ENCODE measurements around the gene INPP5K. TPM values are rescaled to one million over a fixed set of nuclear protein-coding genes. Genes with fewer than 3 reads are reported as not detected.

Gene INPP5K
- total RNA-seq, 1 donor = 51.4 TPM

DNA sequence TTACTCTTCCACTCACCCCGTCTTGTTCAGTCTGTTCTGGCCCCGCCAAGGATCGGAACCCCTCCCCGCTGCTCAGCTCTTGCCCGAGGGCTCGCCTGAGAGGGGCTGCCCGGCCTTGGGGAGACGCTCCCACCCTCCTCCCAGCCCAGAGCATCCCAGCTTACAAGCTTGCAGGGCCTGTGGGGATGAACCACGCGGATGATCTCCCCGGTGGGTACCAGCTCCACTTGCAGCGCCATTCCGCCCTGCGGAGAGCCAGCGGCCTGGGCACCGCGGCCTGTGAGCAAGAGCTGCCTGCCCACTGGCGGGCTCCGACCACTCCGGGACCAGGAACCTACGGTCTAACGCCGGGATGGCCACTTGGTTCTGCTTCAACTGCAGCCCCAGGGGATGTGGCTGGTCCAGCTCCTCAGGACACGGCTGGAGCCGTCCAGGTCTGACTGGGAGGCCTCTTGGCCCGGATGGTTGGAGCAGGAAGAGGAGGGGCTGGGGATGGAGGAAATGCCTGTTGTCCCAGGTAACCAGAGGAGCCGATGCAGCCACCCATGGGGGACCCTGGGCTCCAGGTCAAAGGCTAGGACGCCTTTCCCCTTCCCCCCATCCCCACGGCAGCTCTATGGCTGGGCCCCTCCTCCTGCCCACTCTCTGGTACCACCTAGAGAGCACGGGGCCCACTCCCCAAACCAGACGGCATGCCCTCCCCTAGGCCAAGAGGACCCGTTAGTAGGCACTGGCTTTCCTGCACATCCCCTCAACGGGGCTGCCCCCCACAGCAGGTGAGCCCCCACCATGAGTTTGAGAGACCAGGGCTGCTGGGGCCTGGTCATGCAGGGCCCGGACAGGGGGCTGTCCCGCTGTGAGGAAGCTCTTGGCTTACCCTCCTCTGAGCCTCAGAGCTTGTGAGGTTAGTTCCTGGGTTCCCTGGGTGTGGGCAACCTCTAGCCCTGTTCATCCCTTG lies 23.9 kb downstream of the INPP5K start, which contains the start of gene MYO1C:
MYO1C (minus strand) TSS at position 438 of the 958 bp plus-strand sequence; CDS start at position 239, 199 bp downstream.
- DNase-seq (ENCODE audit: insufficient read length, low spot score, missing footprints) = peak; percentile 85
- Histone ChIP-seq H3K9me3 (ENCODE audit: low read depth, low read length) (no peaks in the 10 kb centered on the region), H3K4me2 (ENCODE audit: insufficient read depth, low read length) (peak within 1 kb of the TSS; percentile 80), H3K4me1 (ENCODE audit: insufficient read depth, low read length) (peaks cover 24% of the 10 kb centered on the region), H3K4me3 (ENCODE audit: insufficient read depth, low read length) (peak within 1 kb of the TSS; percentile 72), H3K79me2 (ENCODE audit: insufficient read depth, low read length) (peaks cover 27% of the 10 kb centered on the region), H3K36me3 (ENCODE audit: insufficient read depth, low read length) (no peaks in the 10 kb centered on the region), H4K20me1 (ENCODE audit: insufficient read depth, low read length) (no peaks in the 10 kb centered on the region), H2AFZ (ENCODE audit: low read length) (peak within 1 kb of the TSS; percentile 47), H3K27ac (ENCODE audit: low read depth, low read length) (peak within 1 kb of the TSS; percentile 17), H3K27me3 (ENCODE audit: insufficient read depth, low read length) (no peaks in the 10 kb centered on the region)
- TF ChIP-seq, protein P1, sequence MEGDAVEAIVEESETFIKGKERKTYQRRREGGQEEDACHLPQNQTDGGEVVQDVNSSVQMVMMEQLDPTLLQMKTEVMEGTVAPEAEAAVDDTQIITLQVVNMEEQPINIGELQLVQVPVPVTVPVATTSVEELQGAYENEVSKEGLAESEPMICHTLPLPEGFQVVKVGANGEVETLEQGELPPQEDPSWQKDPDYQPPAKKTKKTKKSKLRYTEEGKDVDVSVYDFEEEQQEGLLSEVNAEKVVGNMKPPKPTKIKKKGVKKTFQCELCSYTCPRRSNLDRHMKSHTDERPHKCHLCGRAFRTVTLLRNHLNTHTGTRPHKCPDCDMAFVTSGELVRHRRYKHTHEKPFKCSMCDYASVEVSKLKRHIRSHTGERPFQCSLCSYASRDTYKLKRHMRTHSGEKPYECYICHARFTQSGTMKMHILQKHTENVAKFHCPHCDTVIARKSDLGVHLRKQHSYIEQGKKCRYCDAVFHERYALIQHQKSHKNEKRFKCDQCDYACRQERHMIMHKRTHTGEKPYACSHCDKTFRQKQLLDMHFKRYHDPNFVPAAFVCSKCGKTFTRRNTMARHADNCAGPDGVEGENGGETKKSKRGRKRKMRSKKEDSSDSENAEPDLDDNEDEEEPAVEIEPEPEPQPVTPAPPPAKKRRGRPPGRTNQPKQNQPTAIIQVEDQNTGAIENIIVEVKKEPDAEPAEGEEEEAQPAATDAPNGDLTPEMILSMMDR (IDR thresholded peaks at IDR 0.05; ENCODE audit: extremely low read depth, low read depth, low read length) = no peak

DNA sequence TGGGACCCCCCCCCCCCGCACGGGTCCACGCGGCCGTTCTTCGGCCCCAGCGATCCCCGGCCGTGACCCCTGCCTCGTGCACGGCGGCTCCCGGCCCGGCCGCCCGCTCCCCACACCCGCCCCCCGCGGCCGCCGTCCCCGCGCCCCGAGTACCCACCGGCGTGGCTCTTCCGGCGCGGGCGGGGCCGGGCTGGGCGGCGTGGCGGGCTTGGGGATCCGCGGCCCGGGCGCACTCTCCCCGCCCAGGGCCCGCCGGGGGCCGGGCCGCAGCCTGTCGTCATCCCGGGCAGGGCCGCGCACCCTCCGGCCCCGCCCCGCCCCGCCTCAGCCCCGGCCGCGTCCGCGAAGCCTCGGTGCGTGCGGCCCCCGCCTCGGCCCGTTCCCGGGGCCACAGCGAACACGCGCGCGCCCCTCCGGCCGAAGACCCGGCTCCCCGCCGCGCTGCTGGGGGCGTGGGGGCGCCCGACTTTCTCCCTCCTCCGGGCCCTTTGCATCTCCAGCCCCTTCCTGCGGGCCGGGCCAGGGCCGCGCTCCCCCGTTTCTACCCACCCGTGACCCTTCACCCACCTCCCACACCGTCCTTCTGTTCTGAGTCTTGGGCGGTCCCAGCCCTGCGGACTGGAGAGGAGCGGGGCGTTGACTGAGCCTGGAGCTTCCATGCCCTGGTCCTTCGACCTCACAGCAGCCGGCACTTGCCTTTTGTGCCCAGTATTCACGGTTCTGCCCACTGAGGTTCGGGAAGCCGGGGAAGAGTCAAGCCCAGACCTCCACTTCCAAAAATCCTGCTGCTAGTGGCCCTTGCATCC lies 24.8 kb downstream of the INPP5K start:
- TF ChIP-seq, protein P1 (IDR thresholded peaks at IDR 0.05; ENCODE audit: extremely low read depth, low read depth, low read length) = no peak
- peak; percentile 99 for DNase-seq (ENCODE audit: insufficient read length, low spot score, missing footprints)
- Histone ChIP-seq H3K4me3 (ENCODE audit: insufficient read depth, low read length) (peak overlapping the region; percentile 91), H4K20me1 (ENCODE audit: insufficient read depth, low read length) (no peaks in the 10 kb centered on the region), H3K27me3 (ENCODE audit: insufficient read depth, low read length) (no peaks in the 10 kb centered on the region), H3K36me3 (ENCODE audit: insufficient read depth, low read length) (no peaks in the 10 kb centered on the region), H3K4me2 (ENCODE audit: insufficient read depth, low read length) (peak overlapping the region; percentile 88), H2AFZ (ENCODE audit: low read length) (peak overlapping the region; percentile 47), H3K4me1 (ENCODE audit: insufficient read depth, low read length) (peaks cover 29% of the 10 kb centered on the region), H3K79me2 (ENCODE audit: insufficient read depth, low read length) (peaks cover 27% of the 10 kb centered on the region), H3K9me3 (ENCODE audit: low read depth, low read length) (no peaks in the 10 kb centered on the region), H3K27ac (ENCODE audit: low read depth, low read length) (peak overlapping the region; percentile 65)

DNA sequence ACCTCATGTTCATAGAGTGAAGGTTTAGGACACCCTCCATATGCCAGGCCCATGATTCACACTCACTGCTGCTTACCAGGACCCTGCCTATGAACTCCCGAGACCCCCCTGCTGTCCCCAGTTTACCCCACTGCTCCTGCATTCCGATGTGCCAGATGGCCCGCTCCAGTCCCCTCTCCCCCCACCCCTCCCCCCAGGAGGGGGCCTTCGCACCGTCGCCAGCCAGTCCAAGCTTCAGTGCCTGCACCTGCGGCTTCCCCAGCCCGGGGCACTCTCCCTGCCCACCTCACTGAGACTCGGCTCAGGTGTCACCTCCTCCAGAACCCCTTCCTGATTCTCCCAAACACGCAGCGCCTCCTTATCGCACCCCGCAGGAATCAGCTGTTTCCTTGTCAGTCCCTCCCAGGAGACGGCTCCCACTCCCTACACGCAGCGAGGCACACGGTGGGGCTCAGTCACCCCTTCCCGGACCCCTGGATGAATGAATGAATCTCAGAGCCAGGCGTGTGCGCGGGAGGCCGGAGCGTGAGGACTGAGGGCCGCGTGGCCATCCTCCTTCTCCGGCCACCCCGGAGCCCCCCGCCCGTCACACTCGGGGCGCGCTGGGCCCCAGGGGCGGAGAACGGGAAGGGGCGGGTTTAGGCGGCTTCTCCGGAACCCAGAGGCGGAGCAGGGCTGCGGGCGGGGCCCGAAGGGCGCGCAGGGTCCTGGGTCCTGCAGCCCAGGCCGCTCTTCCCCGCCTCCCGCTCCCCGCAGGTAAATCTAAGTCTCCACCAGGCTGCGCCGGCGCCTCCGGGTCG lies 25.6 kb downstream of the INPP5K start:
- H4K20me1 ChIP-seq (ENCODE audit: insufficient read depth, low read length) = no peaks in the 10 kb centered on the region
- no peaks in the 10 kb centered on the region for H3K36me3 ChIP-seq (ENCODE audit: insufficient read depth, low read length)
- peak overlapping the region; percentile 88 for H3K4me2 ChIP-seq (ENCODE audit: insufficient read depth, low read length)
- peaks cover 29% of the 10 kb centered on the region for H3K4me1 ChIP-seq (ENCODE audit: insufficient read depth, low read length)
- H2AFZ ChIP-seq (ENCODE audit: low read length) = peak overlapping the region; percentile 72
- peak overlapping the region; percentile 91 for H3K4me3 ChIP-seq (ENCODE audit: insufficient read depth, low read length)
- DNase-seq (ENCODE audit: insufficient read length, low spot score, missing footprints) = peak; percentile 98
- H3K9me3 ChIP-seq (ENCODE audit: low read depth, low read length) = no peaks in the 10 kb centered on the region
- TF ChIP-seq, protein P1 (IDR thresholded peaks at IDR 0.05; ENCODE audit: extremely low read depth, low read depth, low read length) = no peak
- H3K79me2 ChIP-seq (ENCODE audit: insufficient read depth, low read length) = peaks cover 30% of the 10 kb centered on the region
- no peaks in the 10 kb centered on the region for H3K27me3 ChIP-seq (ENCODE audit: insufficient read depth, low read length)
- peak overlapping the region; percentile 65 for H3K27ac ChIP-seq (ENCODE audit: low read depth, low read length)

Measured in osteoblast (primary cell).